Colonic mucosa (tissue), 4 donors: Measurements from ENCODE around the gene KCNN3. TPM values are rescaled to one million over a fixed set of nuclear protein-coding genes. Genes with fewer than 3 reads are reported as not detected.

Experiments
- DNase-seq: peaks from one replicate; pipeline ENCODE4 v3.0.0-alpha.2; 2020
- H3K27ac ChIP-seq: fragments of 200-600 bp; one replicate; pipeline ENCODE4 v1.8.0; 2021
- H3K27me3 ChIP-seq: fragments of 200-600 bp; one replicate; pipeline ENCODE4 v1.8.0; 2021
- H3K36me3 ChIP-seq: fragments of 200-600 bp; one replicate; pipeline ENCODE4 v1.8.0; 2021
- H3K4me1 ChIP-seq: fragments of 200-600 bp; one replicate; pipeline ENCODE4 v1.8.0; 2021; ENCODE audit warnings: mild to moderate bottlenecking
- H3K4me3 ChIP-seq: fragments of 200-600 bp; one replicate; pipeline ENCODE4 v1.8.0; 2021
- H3K9ac ChIP-seq, 2 donors: one replicate each; pipeline ENCODE4 v1.7.0; 2013; ENCODE audit warnings: control low read depth in 2 of 2, low read depth in 2 of 2, low read length in 2 of 2
- H3K9me3 ChIP-seq: fragments of 200-600 bp; one replicate; pipeline ENCODE4 v1.8.0; 2021
- intact Hi-C: fragments of 100-400 bp; cut with DNase I; formaldehyde crosslinking; loops from one replicate; pipeline ENCODE4 v1.14.1; 2022
- total RNA-seq, 2 donors: library from RNA; stranded (reverse); fragmentation: NEBNext Ultra II Directional in 1 of 2; extraction: Animal tissue kit (Norgen Biotek cat#: 25700) in 1 of 2; gene quantifications; one replicate each; pipeline ENCODE4 v1.2.1, GENCODE V29; 2021
- TF ChIP-seq, protein P1 (sequence below): fragments of 200-600 bp; IDR thresholded peaks from one replicate; pipeline ENCODE4 v1.8.0; 2022; ENCODE audit warnings: antibody characterized with exemption, mild to moderate bottlenecking
- donor health status: healthy.
- donor health status: DM: no; HTN: no; CAD: no.
- donor health status: DM: no; HTN: no; CAD: no.

The KCNN3 gene
- total RNA-seq, 2 donors from 2014 or later: 0.99 to 2.5 TPM

DNA sequence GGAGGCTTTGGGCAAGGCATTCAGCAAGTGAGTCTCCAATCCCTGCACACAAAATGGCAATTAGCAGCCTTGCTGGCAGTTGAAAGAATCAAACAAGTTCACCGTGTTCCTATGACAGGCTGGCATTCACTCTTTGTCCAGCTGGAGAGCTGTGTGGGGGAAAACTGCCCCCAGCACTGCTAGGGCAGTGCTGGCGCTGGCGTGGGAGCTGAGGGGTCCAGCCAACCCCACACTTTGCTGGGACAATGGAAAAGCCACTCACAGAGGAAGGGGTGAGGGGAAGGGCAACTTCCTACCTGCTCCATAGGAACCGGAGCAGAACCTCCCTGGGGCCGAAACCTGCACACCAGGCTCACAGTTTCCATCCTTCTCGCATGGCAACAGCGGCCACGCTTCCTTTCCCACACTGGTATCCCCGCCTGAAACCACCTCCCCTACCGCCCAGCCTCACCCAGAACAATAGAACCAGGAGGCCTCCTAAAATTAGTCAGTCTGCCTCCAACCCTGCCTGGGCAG lies 26.7 kb upstream of the KCNN3 start:
- Histone ChIP-seq H3K9me3 (no peaks in the 10 kb centered on the region), H3K4me1 (no peaks in the 10 kb centered on the region), H3K27ac (no peak overlapping the region), H3K27me3 (no peaks in the 10 kb centered on the region), H3K9ac (no peak overlapping the region), H3K4me3 (no peak overlapping the region), H3K36me3 (no peaks in the 10 kb centered on the region)
- intact Hi-C loops: no loop called here
- TF ChIP-seq, protein P1, sequence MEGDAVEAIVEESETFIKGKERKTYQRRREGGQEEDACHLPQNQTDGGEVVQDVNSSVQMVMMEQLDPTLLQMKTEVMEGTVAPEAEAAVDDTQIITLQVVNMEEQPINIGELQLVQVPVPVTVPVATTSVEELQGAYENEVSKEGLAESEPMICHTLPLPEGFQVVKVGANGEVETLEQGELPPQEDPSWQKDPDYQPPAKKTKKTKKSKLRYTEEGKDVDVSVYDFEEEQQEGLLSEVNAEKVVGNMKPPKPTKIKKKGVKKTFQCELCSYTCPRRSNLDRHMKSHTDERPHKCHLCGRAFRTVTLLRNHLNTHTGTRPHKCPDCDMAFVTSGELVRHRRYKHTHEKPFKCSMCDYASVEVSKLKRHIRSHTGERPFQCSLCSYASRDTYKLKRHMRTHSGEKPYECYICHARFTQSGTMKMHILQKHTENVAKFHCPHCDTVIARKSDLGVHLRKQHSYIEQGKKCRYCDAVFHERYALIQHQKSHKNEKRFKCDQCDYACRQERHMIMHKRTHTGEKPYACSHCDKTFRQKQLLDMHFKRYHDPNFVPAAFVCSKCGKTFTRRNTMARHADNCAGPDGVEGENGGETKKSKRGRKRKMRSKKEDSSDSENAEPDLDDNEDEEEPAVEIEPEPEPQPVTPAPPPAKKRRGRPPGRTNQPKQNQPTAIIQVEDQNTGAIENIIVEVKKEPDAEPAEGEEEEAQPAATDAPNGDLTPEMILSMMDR: no peak
- no peak for DNase-seq

DNA sequence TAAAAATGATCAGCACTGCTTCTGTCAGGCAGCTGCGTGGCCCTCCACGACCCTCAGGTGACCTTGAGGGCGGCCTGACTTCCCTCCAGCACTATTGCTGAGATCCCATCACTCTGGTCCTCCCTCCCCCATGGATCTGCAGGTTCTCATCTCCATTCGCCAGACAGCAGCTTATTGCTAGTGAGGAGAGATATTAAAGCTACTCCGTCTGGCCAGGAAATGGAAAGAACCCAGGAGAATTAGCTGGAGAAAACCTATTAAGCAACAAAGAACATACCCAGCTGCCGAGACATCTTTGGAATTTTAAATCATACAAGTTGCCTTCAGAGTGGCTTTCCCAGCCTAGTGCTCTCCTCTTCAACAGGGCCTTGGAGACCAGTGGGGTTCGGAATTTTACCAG lies 25.7 kb upstream of the KCNN3 start:
- no peaks in the 10 kb centered on the region for H3K36me3 ChIP-seq
- no peak overlapping the region for H3K9ac ChIP-seq
- DNase-seq: no peak
- intact Hi-C loops: no loop called here
- H3K9me3 ChIP-seq: no peaks in the 10 kb centered on the region
- H3K27ac ChIP-seq: no peak overlapping the region
- H3K4me1 ChIP-seq: no peaks in the 10 kb centered on the region
- no peaks in the 10 kb centered on the region for H3K27me3 ChIP-seq
- H3K4me3 ChIP-seq: no peak overlapping the region
- TF ChIP-seq, protein P1: no peak

DNA sequence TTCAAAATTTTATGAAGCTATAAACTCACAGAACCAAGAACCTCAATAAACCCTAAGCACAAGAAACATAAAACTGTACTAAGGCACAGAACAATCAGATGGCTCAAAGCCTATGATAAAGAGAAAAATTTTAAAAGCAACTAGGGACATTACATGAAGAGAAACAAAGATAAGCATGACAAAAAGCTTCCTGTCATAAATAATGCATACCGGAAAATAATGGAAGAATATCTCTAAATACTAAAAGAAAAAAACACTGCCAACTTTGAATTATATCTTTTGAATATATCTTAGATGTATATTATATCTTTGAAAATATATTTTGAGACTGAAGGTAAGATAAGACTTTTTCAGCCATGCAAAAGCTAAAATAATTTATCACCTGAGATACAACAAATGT lies 21.4 kb upstream of the KCNN3 start:
- DNase-seq: no peak
- H3K9ac ChIP-seq: no peak overlapping the region
- H3K4me3 ChIP-seq: no peak overlapping the region
- TF ChIP-seq, protein P1: no peak
- no peaks in the 10 kb centered on the region for H3K27me3 ChIP-seq
- no peak overlapping the region for H3K27ac ChIP-seq
- intact Hi-C loops: no loop called here
- H3K4me1 ChIP-seq: no peaks in the 10 kb centered on the region
- H3K9me3 ChIP-seq: no peaks in the 10 kb centered on the region
- H3K36me3 ChIP-seq: no peaks in the 10 kb centered on the region

DNA sequence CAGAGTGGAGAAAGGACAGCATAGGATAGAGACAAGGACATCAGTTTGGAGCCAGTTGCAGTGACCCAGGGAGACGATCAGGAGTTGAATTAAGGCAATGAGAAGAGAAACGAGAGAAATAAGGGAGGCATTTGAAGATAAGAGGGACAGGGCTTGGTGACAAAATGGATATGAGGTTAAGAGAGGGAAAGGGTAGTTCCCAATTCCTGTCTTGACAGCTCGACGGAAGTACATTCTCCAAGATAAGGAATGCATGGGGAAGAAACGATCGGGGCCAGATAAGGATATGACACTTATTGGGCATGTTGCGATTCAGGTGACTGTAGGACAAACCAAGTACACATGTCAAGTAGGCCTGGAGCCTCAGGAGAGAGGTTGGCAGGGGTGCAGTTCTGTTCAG lies 18.7 kb upstream of the KCNN3 start:
- intact Hi-C loops: no loop called here
- Histone ChIP-seq H3K27me3 (no peaks in the 10 kb centered on the region), H3K36me3 (no peaks in the 10 kb centered on the region), H3K4me3 (no peak overlapping the region), H3K9ac (no peak overlapping the region), H3K4me1 (no peaks in the 10 kb centered on the region), H3K9me3 (no peaks in the 10 kb centered on the region), H3K27ac (no peak overlapping the region)
- no peak for DNase-seq
- TF ChIP-seq, protein P1: no peak

DNA sequence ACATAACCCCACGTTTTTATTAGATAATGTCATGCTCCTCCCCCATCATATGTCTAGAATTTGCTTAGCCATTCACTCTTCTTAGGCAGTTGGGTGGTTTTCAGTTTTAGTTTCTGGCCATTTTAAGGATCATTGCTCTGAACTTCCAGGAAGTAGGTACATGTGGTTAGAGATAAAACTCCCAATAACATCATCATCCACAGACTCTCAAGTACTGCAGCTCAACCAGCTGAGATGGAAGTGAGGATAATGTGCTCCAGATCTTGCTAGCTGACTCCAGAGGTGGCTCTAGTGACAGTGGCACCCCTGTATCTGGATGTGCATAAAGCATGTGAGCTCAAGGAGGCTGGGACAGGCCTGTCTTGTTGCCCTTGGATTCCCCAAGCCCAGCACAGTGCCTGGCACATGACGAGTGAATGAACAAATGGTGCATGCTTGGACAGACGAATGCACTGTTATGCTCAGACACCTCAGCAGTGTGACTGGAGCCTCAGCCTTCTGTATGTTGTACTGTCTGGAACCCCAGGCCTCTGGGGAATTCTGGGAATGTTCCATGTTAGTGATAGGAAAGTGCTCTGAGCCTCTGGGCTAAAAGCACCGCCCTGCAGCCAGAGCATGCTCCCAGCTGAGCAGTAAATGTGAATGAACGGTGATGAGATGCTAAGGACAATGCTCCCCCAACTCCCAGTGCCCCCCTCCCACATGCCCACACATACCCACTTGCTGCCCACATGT lies 16.4 kb upstream of the KCNN3 start:
- H3K9me3 ChIP-seq: no peaks in the 10 kb centered on the region
- no peak overlapping the region for H3K27ac ChIP-seq
- intact Hi-C loops: no loop called here
- no peak for DNase-seq
- TF ChIP-seq, protein P1: no peak
- no peak overlapping the region for H3K9ac ChIP-seq
- no peaks in the 10 kb centered on the region for H3K27me3 ChIP-seq
- no peak overlapping the region for H3K4me3 ChIP-seq
- H3K36me3 ChIP-seq: no peaks in the 10 kb centered on the region
- H3K4me1 ChIP-seq: no peaks in the 10 kb centered on the region
